HL-60 (cell line): ENCODE data around the gene HSD3B2.

ENCODE experiments used
- CTCF ChIP-seq: IDR thresholded peaks from one replicate; pipeline ENCODE4 v1.5.1; 2011; ENCODE audit warnings: low read length, control low read depth, inconsistent platforms; ENCODE audit not compliant: insufficient read depth
- POLR2AphosphoS5 ChIP-seq: IDR thresholded peaks from 2 replicates; pipeline ENCODE4 v1.6.1; 2012; ENCODE audit warnings: low read depth
- REST ChIP-seq: IDR thresholded peaks from 2 replicates; pipeline ENCODE4 v1.6.1; 2012; ENCODE audit warnings: low read depth; ENCODE audit not compliant: insufficient replicate concordance

- TF ChIP-seq CTCF (no peak), REST (no peak), POLR2AphosphoS5 (no peak)
These were observed 34.6 kb upstream of the HSD3B2 start for GRCh38 chr1:119380304-119380703.
